IPS DF 19.7 (cell line): ENCODE results near the gene SLC25A18.
"Not testable (repeated sequence)": the region's sequence is repeated elsewhere in the genome, so short reads cannot be mapped to it uniquely, and the experiment has no call there.

Experiments used
- DNase-seq: peaks from one replicate; pipeline ENCODE4 v3.0.0-alpha.2; 2013; ENCODE audit warnings: low read depth, low spot score

SLC25A18 gene

GRCh38 chr22:17607891-17608521 is 44.7 kb downstream of the SLC25A18 start:
- no peak for DNase-seq

GRCh38 chr22:17612057-17612456 is 48.8 kb downstream of the SLC25A18 start:
- no peak for DNase-seq

GRCh38 chr22:17613280-17613679 is 50.0 kb downstream of the SLC25A18 start:
- no peak for DNase-seq

- no peak for DNase-seq
Observed at GRCh38 chr22:17627961-17628405, 64.7 kb downstream of the SLC25A18 start.

- peak; percentile 88 for DNase-seq
Observed at GRCh38 chr22:17628406-17629172, 65.3 kb downstream of the SLC25A18 start, which contains the start of gene ATP6V1E1. ATP6V1E1 (minus strand) TSS chr22:17628749; CDS start chr22:17628635, 114 bp downstream.

- DNase-seq: no peak
Observed at GRCh38 chr22:17629173-17629489, 65.8 kb downstream of the SLC25A18 start.

- no peak for DNase-seq
Observed at GRCh38 chr22:17629641-17630040, 66.3 kb downstream of the SLC25A18 start.

GRCh38 chr22:17631076-17631565 is 67.8 kb downstream of the SLC25A18 start:
- DNase-seq: no peak

- DNase-seq: no peak
Observed at GRCh38 chr22:17633217-17633997, 70.1 kb downstream of the SLC25A18 start.

GRCh38 chr22:17633998-17634323 is 70.7 kb downstream of the SLC25A18 start:
- no peak for DNase-seq

GRCh38 chr22:17634696-17635095 is 71.4 kb downstream of the SLC25A18 start:
- DNase-seq: no peak

GRCh38 chr22:17636850-17637249 is 73.6 kb downstream of the SLC25A18 start:
- not testable (repeated sequence) for DNase-seq

- DNase-seq: no peak
Observed at GRCh38 chr22:17637490-17638181, 74.3 kb downstream of the SLC25A18 start.

- peak; percentile 38 for DNase-seq
Observed at GRCh38 chr22:17638182-17638431, 74.8 kb downstream of the SLC25A18 start.

GRCh38 chr22:17638432-17639246 is 75.3 kb downstream of the SLC25A18 start, which contains the start of gene BCL2L13:
BCL2L13 (plus strand) TSS chr22:17638757; CDS start chr22:17655712, 16,955 bp downstream.
- peak; percentile 90 for DNase-seq

GRCh38 chr22:17639247-17639741 is 76.0 kb downstream of the SLC25A18 start:
- no peak for DNase-seq
